Neural progenitor cell (in vitro differentiated cells): ENCODE data around the gene EHMT2. TPM values are rescaled to one million over a fixed set of nuclear protein-coding genes. Genes with fewer than 3 reads are reported as not detected.
A peak's percentile ranks its signal among the peaks of the same experiment; 100 is the strongest.

Source experiments
- DNase-seq: peaks from one replicate; pipeline ENCODE4 v3.0.0-alpha.2; 2016; ENCODE audit warnings: low spot score
- H2AFZ ChIP-seq: fragments of 200-600 bp; sonication (generic); replicated peaks from 2 replicates; pipeline ENCODE4 v1.6.1; 2016; ENCODE audit warnings: antibody characterized with exemption
- H3F3A ChIP-seq: fragments of 200-600 bp; sonication (generic); 2 replicates; pipeline ENCODE4 v1.6.1; 2016; ENCODE audit warnings: antibody characterized with exemption, low read depth
- H3K27ac ChIP-seq: fragments of 200-600 bp; sonication (generic); 2 replicates; pipeline ENCODE4 v1.5.1; 2016; ENCODE audit warnings: mild to moderate bottlenecking
- H3K27me3 ChIP-seq: fragments of 200-600 bp; sonication (generic); 2 replicates; pipeline ENCODE4 v1.6.1; 2016; ENCODE audit warnings: mild to moderate bottlenecking, moderate library complexity
- H3K36me3 ChIP-seq: fragments of 200-600 bp; sonication (generic); 2 replicates; pipeline ENCODE4 v1.5.1; 2016
- H3K4me1 ChIP-seq: fragments of 200-600 bp; sonication (generic); 2 replicates; pipeline ENCODE4 v1.6.1; 2016; ENCODE audit warnings: mixed run types
- H3K4me2 ChIP-seq: fragments of 200-600 bp; sonication (generic); 2 replicates; pipeline ENCODE4 v1.6.1; 2016
- H3K4me3 ChIP-seq: fragments of 200-600 bp; sonication (generic); 2 replicates; pipeline ENCODE4 v1.5.1; 2016
- H3K79me2 ChIP-seq: fragments of 200-600 bp; sonication (generic); 2 replicates; pipeline ENCODE4 v1.6.1; 2016; ENCODE audit warnings: low read depth
- H3K9ac ChIP-seq: fragments of 200-600 bp; sonication (generic); 2 replicates; pipeline ENCODE4 v1.6.1; 2016
- H3K9me3 ChIP-seq: fragments of 200-600 bp; sonication (generic); 2 replicates; pipeline ENCODE4 v1.5.1; 2016; ENCODE audit warnings: low read depth
- H4K20me1 ChIP-seq: fragments of 200-600 bp; sonication (generic); 2 replicates; pipeline ENCODE4 v1.6.1; 2016; ENCODE audit warnings: low read depth
- H3K27ac Mint-ChIP-seq: 3 replicates; pipeline ENCODE4 v1.8.0; 2021; ENCODE audit warnings: mixed read lengths
- H3K27me3 Mint-ChIP-seq: 2 replicates; pipeline ENCODE4 v1.8.0; 2022; ENCODE audit warnings: low read depth, mild to moderate bottlenecking, inconsistent platforms, moderate library complexity, mixed read lengths; ENCODE audit not compliant: insufficient read depth
- H3K36me3 Mint-ChIP-seq: 3 replicates; pipeline ENCODE4 v1.8.0; 2021; ENCODE audit warnings: mixed read lengths
- H3K4me1 Mint-ChIP-seq: 3 replicates; pipeline ENCODE4 v1.8.0; 2021; ENCODE audit warnings: mixed read lengths
- H3K4me3 Mint-ChIP-seq: 3 replicates; pipeline ENCODE4 v1.8.0; 2021; ENCODE audit warnings: mild to moderate bottlenecking, moderate library complexity, mixed read lengths
- H3K9me3 Mint-ChIP-seq: 3 replicates; pipeline ENCODE4 v1.8.0; 2020; ENCODE audit warnings: mixed read lengths
- EZH2 ChIP-seq: fragments of 200-600 bp; sonication (generic); IDR thresholded peaks from 2 replicates; pipeline ENCODE4 v1.6.1; 2017; ENCODE audit warnings: antibody characterized with exemption, mild to moderate bottlenecking, moderate library complexity
- EZH2phosphoT487 ChIP-seq: fragments of 200-600 bp; sonication (generic); IDR thresholded peaks from 2 replicates; pipeline ENCODE4 v1.6.1; 2017; ENCODE audit warnings: antibody characterized with exemption
- total RNA-seq: library from RNA; depleted of rRNA; stranded (reverse); fragments of >200 nt; gene quantifications from 2 replicates; pipeline ENCODE4 v1.2.3, GENCODE V29; 2015; ENCODE audit warnings: low replicate concordance
- TF ChIP-seq, protein P1 (sequence below): fragments of 200-600 bp; sonication (generic); IDR thresholded peaks from 2 replicates; pipeline ENCODE4 v1.5.1; 2017; ENCODE audit warnings: antibody characterized with exemption, mild to moderate bottlenecking

The EHMT2 gene
- total RNA-seq, 1 donor from 2014 or later: 93.3 TPM

- Mint-ChIP-seq H3K27me3 (peaks cover 16% of the 10 kb centered on the region), H3K9me3 (no peaks in the 10 kb centered on the region), H3K4me3 (no peak overlapping the region), H3K4me1 (peaks cover 11% of the 10 kb centered on the region), H3K27ac (no peak overlapping the region), H3K36me3 (no peaks in the 10 kb centered on the region)
- DNase-seq: no peak
- H3K4me3 ChIP-seq: no peak overlapping the region
- H3K27ac ChIP-seq: no peak overlapping the region
- H4K20me1 ChIP-seq: no peaks in the 10 kb centered on the region
- no peaks in the 10 kb centered on the region for H3K9me3 ChIP-seq
- H3K36me3 ChIP-seq: no peaks in the 10 kb centered on the region
- no peaks in the 10 kb centered on the region for H3F3A ChIP-seq
- peaks cover 6% of the 10 kb centered on the region for H3K27me3 ChIP-seq
- H3K79me2 ChIP-seq: no peaks in the 10 kb centered on the region
- peak overlapping the region; percentile 88 for H2AFZ ChIP-seq
- H3K4me1 ChIP-seq: peaks cover 4% of the 10 kb centered on the region
- H3K9ac ChIP-seq: no peak overlapping the region
- TF ChIP-seq, protein P1, sequence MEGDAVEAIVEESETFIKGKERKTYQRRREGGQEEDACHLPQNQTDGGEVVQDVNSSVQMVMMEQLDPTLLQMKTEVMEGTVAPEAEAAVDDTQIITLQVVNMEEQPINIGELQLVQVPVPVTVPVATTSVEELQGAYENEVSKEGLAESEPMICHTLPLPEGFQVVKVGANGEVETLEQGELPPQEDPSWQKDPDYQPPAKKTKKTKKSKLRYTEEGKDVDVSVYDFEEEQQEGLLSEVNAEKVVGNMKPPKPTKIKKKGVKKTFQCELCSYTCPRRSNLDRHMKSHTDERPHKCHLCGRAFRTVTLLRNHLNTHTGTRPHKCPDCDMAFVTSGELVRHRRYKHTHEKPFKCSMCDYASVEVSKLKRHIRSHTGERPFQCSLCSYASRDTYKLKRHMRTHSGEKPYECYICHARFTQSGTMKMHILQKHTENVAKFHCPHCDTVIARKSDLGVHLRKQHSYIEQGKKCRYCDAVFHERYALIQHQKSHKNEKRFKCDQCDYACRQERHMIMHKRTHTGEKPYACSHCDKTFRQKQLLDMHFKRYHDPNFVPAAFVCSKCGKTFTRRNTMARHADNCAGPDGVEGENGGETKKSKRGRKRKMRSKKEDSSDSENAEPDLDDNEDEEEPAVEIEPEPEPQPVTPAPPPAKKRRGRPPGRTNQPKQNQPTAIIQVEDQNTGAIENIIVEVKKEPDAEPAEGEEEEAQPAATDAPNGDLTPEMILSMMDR: no peak
- TF ChIP-seq EZH2phosphoT487 (no peak), EZH2 (no peak)
- no peak overlapping the region for H3K4me2 ChIP-seq
Measured at GRCh38 chr6:31940256-31940664, 42.8 kb upstream of the EHMT2 start.

GRCh38 chr6:31935823-31936222, 38.3 kb upstream of the EHMT2 start:
- Histone ChIP-seq H2AFZ (no peak overlapping the region), H3K9ac (no peak overlapping the region), H3K9me3 (no peaks in the 10 kb centered on the region), H3K79me2 (no peaks in the 10 kb centered on the region), H4K20me1 (no peaks in the 10 kb centered on the region), H3K4me2 (no peak overlapping the region), H3K4me3 (no peak overlapping the region), H3F3A (no peaks in the 10 kb centered on the region), H3K36me3 (no peaks in the 10 kb centered on the region), H3K27ac (no peak overlapping the region), H3K4me1 (peaks cover 4% of the 10 kb centered on the region), H3K27me3 (no peaks in the 10 kb centered on the region)
- peaks cover 8% of the 10 kb centered on the region for H3K4me1 Mint-ChIP-seq
- H3K27ac Mint-ChIP-seq: no peak overlapping the region
- no peak for DNase-seq
- no peak overlapping the region for H3K4me3 Mint-ChIP-seq
- TF ChIP-seq EZH2 (no peak), EZH2phosphoT487 (no peak)
- TF ChIP-seq, protein P1: no peak
- no peaks in the 10 kb centered on the region for H3K36me3 Mint-ChIP-seq
- peaks cover 14% of the 10 kb centered on the region for H3K27me3 Mint-ChIP-seq
- H3K9me3 Mint-ChIP-seq: peaks cover 8% of the 10 kb centered on the region

GRCh38 chr6:31935021-31935420, 37.5 kb upstream of the EHMT2 start:
- H3K4me2 ChIP-seq: no peak overlapping the region
- no peaks in the 10 kb centered on the region for H3K9me3 ChIP-seq
- TF ChIP-seq EZH2phosphoT487 (no peak), EZH2 (no peak)
- TF ChIP-seq, protein P1: no peak
- H3K4me1 Mint-ChIP-seq: peaks cover under 1% of the 10 kb centered on the region
- no peaks in the 10 kb centered on the region for H3K36me3 Mint-ChIP-seq
- H4K20me1 ChIP-seq: no peaks in the 10 kb centered on the region
- no peaks in the 10 kb centered on the region for H3K79me2 ChIP-seq
- no peak overlapping the region for H3K4me3 Mint-ChIP-seq
- H3K27me3 Mint-ChIP-seq: peaks cover 11% of the 10 kb centered on the region
- no peak overlapping the region for H2AFZ ChIP-seq
- H3K36me3 ChIP-seq: no peaks in the 10 kb centered on the region
- no peak overlapping the region for H3K27ac Mint-ChIP-seq
- H3K4me1 ChIP-seq: no peaks in the 10 kb centered on the region
- no peaks in the 10 kb centered on the region for H3K27me3 ChIP-seq
- no peak for DNase-seq
- H3K9me3 Mint-ChIP-seq: peaks cover 8% of the 10 kb centered on the region
- H3K27ac ChIP-seq: no peak overlapping the region
- H3K4me3 ChIP-seq: no peak overlapping the region
- no peak overlapping the region for H3K9ac ChIP-seq
- no peaks in the 10 kb centered on the region for H3F3A ChIP-seq
